DLD1 (cell line): ENCODE data around the gene CLDN14.

Experiments used
- in situ Hi-C: cut with HindIII; loops from 2 replicates; pipeline ENCODE4 v1.10.0; 2017; ENCODE audit warnings: low sequenced_read_pairs

The CLDN14 gene, protein sequence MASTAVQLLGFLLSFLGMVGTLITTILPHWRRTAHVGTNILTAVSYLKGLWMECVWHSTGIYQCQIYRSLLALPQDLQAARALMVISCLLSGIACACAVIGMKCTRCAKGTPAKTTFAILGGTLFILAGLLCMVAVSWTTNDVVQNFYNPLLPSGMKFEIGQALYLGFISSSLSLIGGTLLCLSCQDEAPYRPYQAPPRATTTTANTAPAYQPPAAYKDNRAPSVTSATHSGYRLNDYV

DNA sequence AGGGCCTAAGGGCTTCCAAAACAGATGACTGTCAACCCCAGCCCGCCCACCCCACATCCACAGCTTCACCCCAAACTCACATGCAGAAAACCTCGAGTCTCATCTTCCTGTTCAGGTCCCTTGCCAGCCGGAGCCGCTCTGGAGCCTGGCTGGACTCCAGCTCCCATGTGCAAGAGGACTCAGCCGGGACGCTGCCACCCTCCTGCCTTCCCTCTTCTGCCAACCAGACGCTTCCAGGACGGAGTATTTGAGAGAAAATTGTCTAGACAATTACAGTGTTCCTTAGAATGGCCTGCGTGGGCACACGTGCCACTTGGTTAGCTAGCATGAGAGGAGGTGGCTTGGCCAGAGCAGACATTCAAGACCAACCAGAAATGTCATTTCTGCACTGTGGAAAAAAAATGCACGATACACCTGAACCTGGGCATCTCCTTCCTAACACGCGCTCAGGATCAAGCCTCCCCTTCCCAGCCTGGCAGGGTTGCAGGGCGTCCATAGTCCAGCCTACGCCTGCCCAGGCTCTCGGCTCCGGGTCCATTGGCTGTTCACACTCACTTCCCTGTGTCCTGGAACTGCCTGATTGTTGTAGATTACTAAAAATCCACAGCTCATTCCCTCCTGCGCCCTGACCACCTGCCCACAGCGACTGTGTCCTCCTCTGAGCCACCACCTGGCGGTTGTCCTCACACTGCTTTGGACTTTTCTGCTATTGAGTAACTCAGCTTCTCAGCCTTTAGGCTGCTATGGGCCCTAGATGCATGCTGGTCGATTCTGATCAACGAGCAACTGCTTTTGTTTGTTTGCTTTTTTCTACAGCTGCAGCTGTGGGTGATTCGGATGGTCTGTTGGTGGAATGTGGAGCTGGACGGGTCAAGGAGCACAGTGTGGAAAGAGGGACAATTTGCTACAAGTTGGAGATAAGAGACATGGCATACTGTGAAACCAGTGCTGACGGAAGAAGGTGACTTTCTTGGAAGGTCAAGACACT is at the start of gene CLDN14:
TSS of gene CLDN14 (minus strand) at position 708 of the 988 bp plus-strand sequence. CDS start 18,427 bp downstream, outside the sequence.
- in situ Hi-C loops: no loop called here

DNA sequence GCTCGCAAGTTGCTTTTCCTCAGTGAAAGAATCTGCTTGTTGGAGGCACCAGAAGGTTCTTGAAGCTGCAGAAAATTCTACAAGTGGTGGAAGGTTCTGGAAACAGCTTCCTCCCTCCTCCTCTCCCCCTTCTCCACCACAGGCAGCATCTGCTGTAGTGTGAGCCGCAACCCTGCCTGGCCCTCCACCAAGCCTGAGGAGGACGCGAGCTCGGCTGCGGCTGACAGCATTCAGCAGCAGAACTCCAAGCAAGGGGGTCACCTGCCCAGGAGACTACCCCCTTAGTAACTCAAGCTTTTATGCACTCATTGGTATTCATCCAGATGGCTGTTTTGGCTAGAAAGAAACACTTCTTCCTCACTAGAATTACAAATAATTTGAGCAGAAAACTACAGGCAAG is 48.8 kb upstream of the CLDN14 start:
- in situ Hi-C loops: no loop called here

DNA sequence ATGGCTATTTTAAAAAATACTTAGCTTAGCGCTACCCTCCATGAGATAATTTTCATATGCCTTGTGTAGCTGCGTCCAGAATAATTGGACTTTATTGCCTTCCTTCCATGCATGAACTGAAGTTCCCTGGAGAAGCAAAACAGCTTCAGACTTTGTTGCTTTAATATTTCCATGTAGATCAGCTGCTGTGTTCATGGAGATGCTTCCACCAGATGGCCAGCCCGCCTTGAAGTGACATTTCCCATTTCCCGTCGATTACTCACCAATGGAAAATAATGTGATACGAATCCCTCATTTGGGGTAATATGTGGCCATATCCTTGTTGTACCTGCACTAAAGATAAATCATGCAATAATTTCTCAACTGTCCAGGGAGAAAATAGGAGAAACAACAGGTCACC is 47.4 kb upstream of the CLDN14 start:
- in situ Hi-C loops: no loop called here

DNA sequence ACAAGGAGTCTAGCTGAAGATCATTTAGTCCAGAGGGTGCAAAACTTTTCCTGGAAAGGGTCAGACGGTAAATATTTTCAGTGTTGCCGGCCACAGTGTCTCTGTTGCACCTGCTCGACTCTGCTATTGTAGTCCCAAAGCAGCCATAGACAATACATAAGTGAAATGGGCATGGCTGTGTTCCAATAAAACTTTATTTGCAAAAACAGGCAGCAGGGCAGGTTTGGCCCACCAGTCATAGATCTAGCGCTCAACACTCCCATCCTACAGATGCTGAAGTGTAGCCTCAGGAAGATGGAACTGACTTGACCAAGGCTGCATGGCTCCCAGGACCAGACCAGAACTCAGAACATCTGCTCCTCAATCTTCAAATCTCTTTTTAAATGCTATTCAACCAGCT is 46.2 kb upstream of the CLDN14 start:
- in situ Hi-C loops: no loop called here

DNA sequence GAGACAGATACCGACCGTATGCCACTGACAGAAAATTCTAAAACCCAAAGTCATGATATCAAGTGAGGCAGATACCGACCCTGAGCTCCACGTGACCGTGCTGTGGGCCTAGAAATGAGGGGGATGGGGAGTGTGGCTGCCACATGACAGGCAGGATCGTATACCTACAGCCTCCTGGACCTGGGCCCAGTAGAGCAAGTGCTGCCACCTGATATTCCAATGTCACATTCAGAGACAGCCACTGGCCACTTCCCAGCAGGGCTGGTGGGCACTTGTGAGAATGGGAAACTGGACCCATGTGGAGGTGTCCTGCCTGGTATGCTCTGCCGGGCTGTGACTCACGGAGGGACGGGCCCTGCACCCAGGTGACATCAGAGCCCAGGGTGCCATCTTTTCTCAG is 44.6 kb upstream of the CLDN14 start:
- in situ Hi-C loops: no loop called here

DNA sequence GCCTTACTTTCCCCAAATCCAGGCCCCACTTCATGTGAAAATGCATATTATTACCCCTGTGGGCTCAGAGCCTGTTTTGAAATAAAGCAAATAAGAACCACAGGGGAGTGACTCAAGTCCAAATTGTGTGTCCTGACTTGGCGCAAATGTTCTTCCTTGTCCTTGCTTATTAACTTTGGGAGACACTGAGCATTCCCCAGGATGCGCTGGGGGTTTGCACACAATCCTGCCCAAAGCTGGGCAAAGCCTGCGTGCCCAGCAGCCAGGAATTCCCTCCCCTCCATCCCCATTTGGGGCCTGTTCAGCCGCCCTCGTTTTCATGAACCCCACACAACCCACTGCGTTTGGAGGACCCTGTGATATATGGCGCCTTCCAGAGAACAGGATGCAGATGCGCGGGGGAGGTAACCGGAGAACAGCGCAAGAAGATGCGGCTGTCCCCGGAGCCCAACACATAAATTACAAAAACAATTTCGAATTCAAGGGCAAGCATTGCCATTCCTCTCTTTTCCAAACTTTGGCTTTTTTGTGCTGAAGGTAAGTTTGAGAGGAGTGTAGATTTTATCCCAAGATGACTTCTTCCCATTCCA is 42.4 kb upstream of the CLDN14 start:
- in situ Hi-C loops: no loop called here

DNA sequence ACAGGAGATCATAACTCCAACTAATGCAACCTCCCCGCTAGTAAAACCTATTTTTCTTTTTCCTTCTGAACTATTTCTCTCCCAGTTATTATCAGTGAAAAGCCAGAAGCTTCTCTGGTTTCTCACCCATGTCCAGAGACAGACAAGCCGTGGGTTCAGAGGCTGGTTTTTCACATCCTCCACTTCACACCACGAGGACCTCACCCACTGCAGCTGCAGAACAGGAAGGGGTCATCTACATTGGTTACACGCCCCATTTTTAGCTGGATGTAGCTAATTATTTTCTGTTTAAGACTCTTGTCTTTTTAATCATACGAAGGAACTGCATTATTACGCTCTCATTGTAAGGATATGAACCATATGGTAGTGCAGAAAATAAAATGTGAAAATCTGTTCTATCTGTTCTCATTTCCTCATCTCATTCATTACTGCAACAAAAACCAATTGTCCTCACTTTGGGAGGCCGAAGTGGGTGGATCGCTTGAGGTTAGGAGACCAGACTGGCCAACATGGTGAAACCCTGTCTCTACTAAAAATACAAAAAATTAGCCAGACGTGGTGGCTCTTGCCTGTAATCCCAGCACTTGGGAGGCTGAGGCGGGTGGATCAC is 39.1 kb upstream of the CLDN14 start:
- in situ Hi-C loops: no loop called here

DNA sequence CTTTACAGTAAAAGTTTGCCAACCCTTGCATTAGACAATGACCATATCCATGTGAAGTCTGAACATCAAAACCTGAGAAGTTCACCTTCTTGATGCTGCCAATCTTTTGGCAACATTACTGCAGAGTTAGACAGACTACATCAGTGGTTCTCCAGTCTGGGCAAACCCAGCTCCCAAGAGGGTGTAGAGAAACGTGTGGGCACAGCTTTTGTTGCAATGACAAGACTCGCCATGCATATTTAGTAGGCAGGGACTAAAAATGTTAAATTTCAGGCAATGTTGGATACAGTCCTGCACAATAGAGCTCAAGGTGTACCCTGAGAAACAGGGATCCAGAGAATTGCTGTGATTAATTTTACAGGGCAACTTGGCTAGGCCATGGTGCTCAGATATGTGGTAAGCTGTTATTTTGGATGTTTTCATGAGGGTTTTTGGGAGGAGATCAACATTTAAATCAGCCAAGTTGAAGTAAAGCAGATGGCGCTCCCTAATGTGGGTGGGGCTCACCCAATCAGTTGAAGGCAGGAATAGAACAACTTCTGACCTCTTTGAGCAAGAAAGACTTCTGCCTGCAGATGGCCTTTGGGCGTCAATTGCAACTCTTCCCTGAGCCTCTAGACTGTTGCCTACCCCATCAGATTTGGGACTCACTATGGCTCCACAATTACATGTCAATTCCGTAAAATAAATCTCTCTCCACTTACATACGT is 37.6 kb upstream of the CLDN14 start:
- in situ Hi-C loops: no loop called here

DNA sequence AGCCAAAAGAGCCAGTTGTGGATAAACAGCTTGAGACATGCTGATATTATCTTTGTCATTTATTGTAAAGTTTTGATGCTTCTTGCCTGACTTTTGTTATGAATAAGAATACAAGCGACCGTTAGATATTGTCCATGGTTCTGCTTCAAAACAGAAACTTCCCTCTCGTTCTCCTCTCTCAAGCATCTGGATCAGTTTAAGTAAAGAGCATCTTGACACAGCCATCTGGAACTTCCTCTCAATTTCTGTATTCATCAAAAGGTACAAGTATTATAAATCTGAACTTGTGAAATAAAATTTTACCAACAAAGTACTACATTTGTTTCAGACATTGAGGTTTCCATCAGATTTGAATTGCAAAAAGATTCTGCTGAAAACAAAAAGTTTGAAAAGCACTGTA is 36.4 kb upstream of the CLDN14 start:
- in situ Hi-C loops: no loop called here

DNA sequence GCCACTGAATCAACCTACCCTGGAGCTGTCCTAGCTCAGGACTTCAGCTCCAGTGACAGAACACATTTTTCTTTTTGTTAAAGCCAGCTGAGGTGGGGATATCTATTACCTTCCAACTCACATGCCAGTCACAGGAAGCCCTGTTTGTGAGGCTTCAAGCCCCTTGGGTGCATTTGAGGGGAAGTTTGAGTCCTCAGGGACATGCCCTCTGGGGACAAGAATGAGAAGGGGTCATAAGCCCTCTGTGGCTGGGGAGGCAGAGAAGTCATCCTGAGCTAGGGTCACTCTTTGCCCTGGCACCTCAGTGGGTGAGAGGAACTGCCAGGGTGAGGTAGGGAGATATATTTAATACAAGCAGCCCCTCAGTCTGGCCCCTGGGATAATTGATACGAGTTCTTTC is 33.5 kb upstream of the CLDN14 start:
- in situ Hi-C loops: no loop called here

DNA sequence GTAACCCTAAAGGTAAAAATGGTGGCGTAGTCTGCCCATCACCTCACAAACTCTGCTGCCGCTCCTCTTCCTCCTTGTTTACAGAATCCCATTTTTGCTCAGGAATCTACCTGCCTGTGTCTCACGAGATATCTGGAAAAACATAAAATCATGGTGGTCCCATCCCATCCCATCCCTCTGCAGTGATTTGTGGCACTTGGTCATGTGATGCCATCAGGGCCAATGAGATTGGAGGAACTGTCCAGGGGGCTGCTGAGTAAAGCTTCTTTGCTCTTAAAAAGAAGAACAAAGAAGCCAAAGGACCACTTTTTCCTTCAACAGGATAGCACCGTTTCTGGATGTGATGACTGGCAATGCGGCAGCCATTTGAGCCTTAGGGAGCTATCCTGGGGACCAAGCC is 33.0 kb upstream of the CLDN14 start:
- in situ Hi-C loops: no loop called here

DNA sequence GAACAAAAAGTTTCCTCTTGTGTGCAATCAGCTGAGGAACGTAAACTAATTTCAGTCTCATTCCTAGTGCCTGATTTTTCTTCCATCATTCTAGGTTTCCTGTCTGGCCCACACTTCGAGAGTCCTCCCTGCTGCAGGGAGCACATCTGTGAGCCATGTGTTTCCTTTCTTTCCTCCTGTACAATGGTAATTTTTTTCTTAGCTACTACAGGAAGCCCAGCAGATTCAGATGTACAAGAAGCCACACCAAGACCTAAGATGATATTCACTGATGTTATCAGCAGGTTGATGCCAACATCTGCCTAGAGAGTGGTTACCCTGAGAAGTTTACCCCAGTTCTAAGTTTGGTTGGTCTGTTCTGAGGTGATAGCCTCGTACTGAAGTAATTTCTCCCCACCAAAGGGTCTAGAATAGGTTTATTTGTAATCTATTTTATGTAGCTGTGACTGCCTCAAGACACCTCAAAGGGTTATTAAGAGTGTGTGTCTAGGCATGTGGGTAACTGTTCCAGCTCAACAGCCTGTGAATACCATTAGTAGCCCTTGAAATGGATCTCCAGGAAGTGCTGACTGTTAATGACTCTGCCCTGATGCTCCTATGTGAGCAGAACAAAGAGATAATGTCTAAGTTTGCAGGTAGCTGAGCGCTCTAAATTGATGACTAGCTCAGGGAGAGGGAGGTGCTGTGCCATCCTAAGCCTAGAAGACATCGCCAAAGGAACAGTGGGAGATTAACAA is 31.7 kb upstream of the CLDN14 start:
- in situ Hi-C loops: no loop called here

DNA sequence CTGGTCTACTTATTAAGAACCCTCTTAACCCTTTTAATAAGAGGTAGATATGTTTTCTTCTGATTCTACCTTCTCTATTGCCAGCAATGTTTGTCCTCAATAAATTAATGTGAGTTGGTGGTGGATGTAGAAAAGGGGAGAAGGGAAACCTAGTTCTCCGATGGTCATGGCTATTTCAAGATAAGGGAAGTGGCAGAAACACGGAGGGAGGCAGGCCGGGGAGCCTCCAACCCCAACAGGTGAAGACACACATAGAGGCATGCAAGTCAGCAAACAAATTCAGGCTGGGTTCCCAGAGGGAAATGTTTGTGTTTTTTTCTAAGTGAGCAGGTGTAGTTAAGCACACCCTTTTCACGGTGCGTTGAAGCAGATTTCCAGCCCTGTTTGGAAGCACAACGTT is 31.0 kb upstream of the CLDN14 start:
- in situ Hi-C loops: no loop called here

DNA sequence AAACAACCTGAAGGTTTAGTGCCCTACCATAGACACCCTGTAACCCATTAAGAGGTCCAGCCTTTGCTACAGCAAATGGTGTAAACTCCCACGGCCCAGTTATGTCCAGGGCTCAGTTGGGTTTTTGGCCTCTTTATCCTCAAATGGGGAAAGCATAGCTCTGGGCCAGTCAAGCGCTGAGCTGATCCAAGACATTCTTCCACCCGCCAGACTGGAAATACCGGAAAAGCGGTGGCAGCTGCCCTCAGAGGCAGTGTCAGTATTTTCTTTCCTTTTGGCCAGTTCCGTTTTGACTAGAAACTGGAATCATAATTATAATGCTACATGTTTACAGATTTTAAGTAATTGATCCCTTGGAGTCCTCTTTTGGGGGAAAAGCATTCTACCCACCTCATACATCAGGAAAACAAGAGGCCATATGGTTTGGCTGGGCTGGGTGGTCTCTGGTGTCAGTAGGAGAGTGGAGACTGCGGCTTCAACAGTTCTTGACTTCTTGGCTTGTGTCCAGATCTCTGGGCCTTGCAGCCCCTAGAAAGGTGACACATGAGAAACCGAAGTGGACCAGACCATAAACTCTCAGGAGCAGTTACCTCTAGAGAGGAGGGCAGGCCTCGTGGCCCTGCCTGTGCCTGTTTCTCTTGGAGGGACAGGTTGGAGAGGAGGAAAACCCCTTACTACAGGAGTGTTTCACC is 30.2 kb upstream of the CLDN14 start:
- in situ Hi-C loops: no loop called here

DNA sequence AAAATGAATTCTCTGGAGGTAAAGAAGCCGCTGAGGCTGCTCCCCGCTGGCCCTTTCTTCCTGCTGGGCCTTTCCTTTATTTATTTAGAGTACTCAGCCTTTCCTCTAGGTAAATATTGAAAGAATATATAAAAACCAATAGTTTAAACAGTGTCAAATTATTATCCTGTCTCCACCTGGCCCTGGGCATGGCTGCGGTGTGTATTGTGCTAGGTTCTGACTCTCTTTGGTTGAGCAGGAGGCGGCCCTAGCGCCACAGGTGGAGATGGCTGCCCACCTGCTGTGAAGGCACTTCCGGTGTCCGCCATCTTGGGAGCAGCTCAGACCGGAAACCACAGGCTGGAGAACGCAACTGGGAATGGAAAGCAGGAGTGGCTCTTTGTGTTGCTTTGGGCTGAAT is 29.0 kb upstream of the CLDN14 start:
- in situ Hi-C loops: no loop called here

DNA sequence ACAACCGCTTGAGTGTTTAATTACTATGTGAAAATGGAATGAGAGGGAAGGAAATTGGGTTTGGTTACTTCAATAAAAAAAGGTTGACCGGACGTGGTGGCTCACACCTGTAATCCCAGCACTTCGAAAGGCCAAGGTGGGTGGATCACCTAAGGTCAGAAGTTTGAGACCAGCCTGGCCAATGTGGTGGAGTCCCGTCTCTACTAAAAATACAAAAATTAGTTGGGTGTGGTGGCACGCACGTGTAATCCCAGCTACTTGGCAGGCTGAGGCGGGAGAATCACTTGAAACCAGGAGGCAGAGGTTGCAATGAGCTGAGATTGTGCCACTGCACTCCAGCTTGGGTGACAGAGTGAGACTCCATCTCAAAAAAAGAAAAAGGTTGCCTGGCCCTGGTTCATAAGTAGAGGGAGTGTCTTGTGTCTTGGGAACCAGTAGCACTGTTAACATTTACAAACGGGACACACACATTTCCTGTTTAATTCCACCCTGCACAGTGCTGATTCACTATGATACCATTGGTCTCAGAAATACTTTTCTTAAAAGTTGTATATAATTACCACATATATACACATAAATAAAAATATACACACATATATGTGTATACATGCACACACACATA is 27.6 kb upstream of the CLDN14 start:
- in situ Hi-C loops: no loop called here

DNA sequence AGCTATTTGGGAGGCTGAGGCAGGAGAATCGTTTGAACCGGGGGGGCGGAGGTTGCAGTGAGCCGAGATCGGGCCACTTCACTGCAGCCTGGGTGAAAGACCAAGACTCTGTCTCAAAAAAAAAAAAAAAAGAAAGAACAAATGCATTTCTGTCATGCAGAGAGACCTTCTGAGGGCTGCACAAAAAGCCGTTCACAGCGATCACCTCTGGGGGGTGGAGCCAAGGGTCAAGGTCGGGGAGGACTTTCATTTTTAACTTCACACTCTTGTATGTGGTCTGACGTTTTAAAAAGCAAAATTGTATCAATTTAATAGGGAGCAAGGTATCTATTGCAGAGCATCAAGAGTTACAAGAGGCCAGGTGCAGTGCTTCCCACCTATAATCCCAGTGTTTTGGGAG is 26.6 kb upstream of the CLDN14 start:
- in situ Hi-C loops: no loop called here

DNA sequence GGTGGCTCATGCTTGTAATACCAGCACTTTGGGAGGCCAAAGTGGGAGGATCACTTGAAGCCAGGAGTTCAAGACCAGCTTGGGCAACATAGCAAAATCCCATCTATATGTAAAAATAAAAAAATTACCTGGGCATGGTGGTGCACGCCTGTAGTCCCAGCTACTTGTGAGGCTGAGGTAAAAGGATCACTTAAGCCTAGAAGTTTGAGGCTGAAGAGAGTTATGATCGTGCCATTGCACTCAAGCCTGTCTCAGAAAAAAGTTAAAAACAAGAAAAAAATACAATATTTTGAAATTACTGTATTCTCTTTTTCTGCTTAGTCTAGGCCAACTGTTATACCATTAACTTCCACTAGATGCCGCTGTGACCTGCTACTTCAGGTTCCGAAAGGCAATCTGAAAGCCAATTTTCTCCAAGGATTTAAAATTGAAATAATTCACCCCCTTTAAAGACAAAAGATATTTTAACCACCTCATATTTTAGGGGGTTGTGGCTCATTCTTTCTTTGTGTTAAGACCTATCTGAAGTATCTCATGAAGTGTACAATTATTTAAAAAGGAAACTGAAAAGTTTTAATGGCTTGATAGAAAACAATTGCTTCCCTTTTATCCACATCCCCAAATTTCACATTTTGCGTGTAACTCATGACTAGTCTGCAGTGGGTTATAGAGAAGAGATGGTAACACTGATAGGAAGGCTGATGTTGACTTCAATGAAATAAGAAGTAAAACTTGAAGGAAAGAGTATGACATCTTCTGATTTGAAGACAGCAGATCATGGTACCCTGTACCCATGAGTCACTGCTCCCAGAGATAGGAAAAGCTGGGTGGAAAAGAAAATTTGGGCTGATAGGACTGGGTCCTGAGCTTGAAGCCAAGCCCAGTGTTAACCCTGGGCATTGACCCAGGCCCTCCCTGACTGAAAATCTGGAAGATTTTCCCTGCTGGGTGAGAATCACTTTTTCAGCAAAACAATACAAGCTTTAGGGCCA is 24.4 kb upstream of the CLDN14 start:
- in situ Hi-C loops: no loop called here
